Testis (tissue), 3 donors: ENCODE measurements around the gene PITX3. TPM values are rescaled to one million over a fixed set of nuclear protein-coding genes. Genes with fewer than 3 reads are reported as not detected.

Source experiments
- DNase-seq: peaks from one replicate; pipeline ENCODE4 v3.0.0-alpha.2; 2019
- H3K27ac ChIP-seq, 2 donors: fragments of 200-600 bp; sonication (generic); one replicate each; pipeline ENCODE4 v1.5.1; 2019
- H3K27me3 ChIP-seq: fragments of 200-600 bp; sonication (generic); one replicate; pipeline ENCODE4 v1.5.1; 2019
- H3K36me3 ChIP-seq: fragments of 200-600 bp; sonication (generic); one replicate; pipeline ENCODE4 v1.5.1; 2017; ENCODE audit warnings: low read depth; ENCODE audit errors: missing control alignments
- H3K4me1 ChIP-seq: fragments of 200-600 bp; sonication (generic); one replicate; pipeline ENCODE4 v1.5.1; 2019
- H3K4me3 ChIP-seq, 2 donors: fragments of 200-600 bp; sonication (generic); one replicate each; pipeline ENCODE4 v1.5.1; 2017 to 2019
- H3K9me3 ChIP-seq: fragments of 200-600 bp; sonication (generic); one replicate; pipeline ENCODE4 v1.5.1; 2017
- CTCF ChIP-seq, 3 experiments: fragments of 450-650 bp in 2 of 3; fragments of 200-600 bp in 1 of 3; sonication (generic) in 1 of 3; IDR thresholded peaks; one replicate each; pipeline ENCODE4 v1.5.1; 2016 to 2019; ENCODE audit warnings: antibody characterized with exemption in 3 of 3, mild to moderate bottlenecking in 2 of 3, moderate library complexity in 1 of 3
- POLR2A ChIP-seq: fragments of 450-650 bp; IDR thresholded peaks from one replicate; pipeline ENCODE4 v1.6.1; 2017; ENCODE audit warnings: antibody characterized with exemption, mild to moderate bottlenecking, moderate library complexity
- WGBS, 2 donors: methylation state at CpG; one replicate each; pipeline ENCODE4 v1.1.5; 2018; 5-methylcytosine and 5-hydroxymethylcytosine counted together
- intact Hi-C: fragments of 100-400 bp; cut with DNase I; formaldehyde crosslinking; loops from one replicate; pipeline ENCODE4 v1.15.1; 2023; ENCODE audit warnings: low total_unique reads
- polyA plus RNA-seq: library from polyadenylated mRNA; stranded (reverse); fragments of 350-450 nt; fragmentation: Illumina TruSeq; extraction: RNeasy Lipid Tissue Mini Kit (QIAGEN cat#74804); gene quantifications from one replicate; pipeline ENCODE4 v1.2.3, GENCODE V29; 2014; ENCODE audit warnings: low read depth, low replicate concordance; ENCODE audit not compliant: insufficient read depth
- total RNA-seq, 2 donors: library from RNA; depleted of rRNA; stranded (reverse); fragments of >200 nt; gene quantifications; one replicate each; pipeline ENCODE4 v1.2.3, GENCODE V29; 2016

PITX3 gene
- total and polyA plus RNA-seq, 3 donors from 2014 or later = 0.55 to 0.74 (median 0.69) TPM

DNA sequence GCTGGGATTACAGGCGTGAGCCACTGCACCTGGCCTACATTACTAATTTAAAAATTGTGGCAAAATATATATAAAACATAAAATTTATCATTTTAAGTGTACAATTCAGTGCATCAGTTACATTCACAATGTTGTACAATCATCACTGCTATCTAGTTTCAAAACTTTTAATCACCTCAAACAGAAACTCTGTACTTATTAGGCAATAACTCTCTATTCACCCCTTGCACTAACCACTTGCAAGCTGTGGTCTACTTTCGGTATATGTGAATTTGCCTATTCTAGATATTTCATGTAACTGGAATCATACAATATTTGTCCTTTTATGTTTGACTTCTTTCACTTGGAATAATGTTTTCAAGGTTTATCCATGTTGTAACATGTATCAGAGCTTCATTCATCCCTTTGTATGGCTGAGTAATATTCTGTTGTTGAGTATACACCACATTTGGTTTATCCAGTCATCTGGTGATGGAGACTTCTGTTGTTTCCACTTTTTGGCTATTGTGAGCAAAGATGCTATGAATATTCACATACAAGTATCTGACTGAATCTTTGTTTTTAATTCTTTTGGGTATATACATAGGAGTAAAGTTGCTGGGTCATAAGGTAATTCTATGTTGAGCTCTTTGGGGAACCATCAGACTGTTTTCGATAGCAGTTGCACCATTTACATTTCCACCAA is 29.6 kb downstream of the PITX3 start:
- 89 to 92% methylated on average over 3 of the region's 3 CpGs for WGBS, 2 donors
- intact Hi-C loops = no loop called here
- TF ChIP-seq POLR2A (no peak), CTCF (IDR thresholded peaks at IDR 0.05) (no peak)
- H3K27me3 ChIP-seq = no peaks in the 10 kb centered on the region
- H3K36me3 ChIP-seq = no peaks in the 10 kb centered on the region
- no peaks in the 10 kb centered on the region for H3K9me3 ChIP-seq
- no peak for DNase-seq
- H3K4me1 ChIP-seq = no peaks in the 10 kb centered on the region
- H3K27ac ChIP-seq = no peak overlapping the region
- no peak overlapping the region for H3K4me3 ChIP-seq

- Histone ChIP-seq H3K4me3 (no peak overlapping the region), H3K27ac (no peak overlapping the region), H3K27me3 (no peaks in the 10 kb centered on the region), H3K9me3 (no peaks in the 10 kb centered on the region), H3K4me1 (no peaks in the 10 kb centered on the region), H3K36me3 (no peaks in the 10 kb centered on the region)
- DNase-seq = no peak
- no peak for TF ChIP-seq CTCF (IDR thresholded peaks at IDR 0.05)
- no peak for TF ChIP-seq POLR2A
- WGBS, 2 donors = 43 to 50% methylated on average over 5 of the region's 5 CpGs
- intact Hi-C loops = no loop called here
These were observed 32.8 kb downstream of the PITX3 start for GRCh38 chr10:102208311-102209035.

DNA sequence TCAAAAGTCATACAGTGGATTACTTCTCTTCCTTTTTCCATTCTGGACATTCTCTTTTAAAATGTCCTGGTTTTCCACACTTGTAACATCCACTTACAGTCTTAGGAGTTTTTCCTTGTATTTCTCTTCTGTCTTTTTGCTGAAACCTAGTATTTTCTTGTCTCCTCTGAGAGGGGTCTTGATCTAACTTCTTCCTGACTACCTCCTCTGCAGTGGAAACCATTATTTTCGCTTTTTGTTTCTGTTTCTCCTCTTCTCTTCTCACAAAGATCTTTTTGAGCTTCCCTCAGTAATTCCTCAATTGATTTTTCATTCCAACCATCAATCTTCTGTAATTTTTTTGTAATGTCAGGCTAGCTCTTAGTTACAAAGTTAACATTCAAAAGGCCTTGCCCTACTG is 38.9 kb downstream of the PITX3 start:
- no peak overlapping the region for H3K4me3 ChIP-seq
- H3K36me3 ChIP-seq = no peaks in the 10 kb centered on the region
- H3K27ac ChIP-seq = peak overlapping the region; percentile 41 to 48
- TF ChIP-seq CTCF (IDR thresholded peaks at IDR 0.05) (no peak), POLR2A (no peak)
- peaks cover 6% of the 10 kb centered on the region for H3K4me1 ChIP-seq
- 45 to 73% methylated on average over 1 of the region's 1 CpG for WGBS, 2 donors
- intact Hi-C loops = no loop called here
- no peak for DNase-seq
- H3K9me3 ChIP-seq = no peaks in the 10 kb centered on the region
- no peaks in the 10 kb centered on the region for H3K27me3 ChIP-seq

DNA sequence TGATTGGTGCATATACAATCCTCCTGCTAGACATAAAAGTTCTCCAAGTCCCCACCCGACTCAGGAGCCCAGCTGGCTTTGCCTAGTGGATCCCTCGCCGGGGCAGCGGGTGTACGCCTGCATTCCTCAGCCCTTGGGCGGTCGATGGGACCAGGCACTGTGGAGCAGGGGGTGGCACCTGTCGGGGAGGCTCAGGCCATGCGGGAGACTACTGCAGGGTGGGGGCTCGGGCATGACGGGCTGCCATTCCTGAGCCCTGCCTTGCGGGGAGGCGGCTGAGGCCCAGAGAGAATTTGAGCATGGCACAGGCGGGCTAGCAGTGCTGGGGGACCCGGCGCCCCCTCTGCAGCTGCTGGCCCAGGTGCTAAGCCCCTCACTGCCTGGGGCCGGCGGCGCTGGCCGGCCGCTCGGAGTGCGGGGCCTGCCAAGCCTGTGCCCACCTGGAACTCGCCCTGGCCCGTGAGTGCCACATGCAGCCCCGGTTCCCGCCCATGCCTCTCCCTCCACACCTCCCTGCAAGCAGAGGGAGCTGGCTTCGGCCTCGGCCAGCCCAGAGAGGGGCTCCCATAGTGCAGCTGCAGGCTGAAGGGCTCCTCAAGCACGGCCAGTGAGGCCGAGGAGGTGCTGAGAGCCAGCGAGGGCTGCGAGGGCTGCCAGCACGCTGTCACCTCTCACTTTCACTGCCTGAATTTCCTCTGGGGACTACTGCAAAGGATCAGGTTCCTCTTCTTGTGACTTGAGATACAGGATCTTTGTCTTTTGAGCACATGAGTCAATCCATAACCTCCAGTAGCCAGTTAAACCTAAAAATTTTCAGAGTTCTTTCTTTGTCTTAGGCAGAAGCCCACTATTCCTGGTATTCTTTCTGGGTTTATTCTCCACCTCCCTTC is 40.3 kb downstream of the PITX3 start:
- H3K27me3 ChIP-seq = no peaks in the 10 kb centered on the region
- 73 to 94% methylated on average over 6 to 34 of the region's 34 CpGs for WGBS, 2 donors
- H3K4me1 ChIP-seq = peaks cover 6% of the 10 kb centered on the region
- no peak for TF ChIP-seq CTCF (IDR thresholded peaks at IDR 0.05)
- TF ChIP-seq POLR2A = no peak
- no peaks in the 10 kb centered on the region for H3K9me3 ChIP-seq
- H3K4me3 ChIP-seq = no peak overlapping the region
- no peak for DNase-seq
- no peak overlapping the region for H3K27ac ChIP-seq
- no peaks in the 10 kb centered on the region for H3K36me3 ChIP-seq
- intact Hi-C loops = no loop called here
